H9 (cell line): ENCODE data around the gene FEM1B. TPM values are rescaled to one million over a fixed set of nuclear protein-coding genes. Genes with fewer than 3 reads are reported as not detected.

Experiments
- DNase-seq: peaks from one replicate; pipeline ENCODE4 v3.0.0-alpha.2; 2017
- H2AFZ ChIP-seq: one replicate; pipeline ENCODE4 v1.6.1; 2013; ENCODE audit warnings: mild to moderate bottlenecking, low read length, control low read depth, moderate library complexity
- H2AK5ac ChIP-seq: 2 replicates; pipeline ENCODE4 v1.6.1; 2013; ENCODE audit warnings: low read length, control low read depth, mixed read lengths; ENCODE audit not compliant: insufficient read length
- H2BK120ac ChIP-seq: one replicate; pipeline ENCODE4 v1.6.1; 2013; ENCODE audit warnings: low read depth, mild to moderate bottlenecking, low read length, control low read depth, inconsistent platforms; ENCODE audit not compliant: poor library complexity, severe bottlenecking
- H2BK12ac ChIP-seq: 2 replicates; pipeline ENCODE4 v1.6.1; 2013; ENCODE audit warnings: low read length, control low read depth, mixed read lengths, low read depth; ENCODE audit not compliant: insufficient read length
- H2BK15ac ChIP-seq: 2 replicates; pipeline ENCODE4 v1.6.1; 2013; ENCODE audit warnings: low read depth, low read length, control low read depth
- H2BK20ac ChIP-seq: one replicate; pipeline ENCODE4 v1.6.1; 2013; ENCODE audit warnings: low read depth, mild to moderate bottlenecking, low read length, control low read depth, inconsistent platforms; ENCODE audit not compliant: poor library complexity, severe bottlenecking
- H2BK5ac ChIP-seq: 2 replicates; pipeline ENCODE4 v1.6.1; 2013; ENCODE audit warnings: low read length, control low read depth, mixed read lengths; ENCODE audit not compliant: insufficient read length
- H3K14ac ChIP-seq: 2 replicates; pipeline ENCODE4 v1.6.1; 2013; ENCODE audit warnings: low read length, control low read depth; ENCODE audit not compliant: insufficient read depth
- H3K18ac ChIP-seq: 2 replicates; pipeline ENCODE4 v1.6.1; 2013; ENCODE audit warnings: low read depth, mild to moderate bottlenecking, mixed read lengths, low read length, control low read depth; ENCODE audit not compliant: insufficient read length
- H3K23ac ChIP-seq: 2 replicates; pipeline ENCODE4 v1.6.1; 2013; ENCODE audit warnings: low read length, control low read depth, mixed read lengths, low read depth; ENCODE audit not compliant: insufficient read length
- H3K23me2 ChIP-seq: 2 replicates; pipeline ENCODE4 v1.6.1; 2013; ENCODE audit warnings: low read depth, mild to moderate bottlenecking, mixed read lengths, low read length, control low read depth; ENCODE audit not compliant: insufficient read length, poor library complexity, severe bottlenecking
- H3K27ac ChIP-seq: 2 replicates; pipeline ENCODE4 v1.5.1; 2013; ENCODE audit warnings: low read length, control low read depth, mixed read lengths, low read depth; ENCODE audit not compliant: insufficient read length
- H3K27me3 ChIP-seq: 2 replicates; pipeline ENCODE4 v1.6.1; 2013; ENCODE audit warnings: low read length, control low read depth, inconsistent platforms; ENCODE audit not compliant: insufficient read depth
- H3K4ac ChIP-seq: 2 replicates; pipeline ENCODE4 v1.6.1; 2013; ENCODE audit warnings: low read depth, mild to moderate bottlenecking, control low read depth, inconsistent platforms, low read length, moderate library complexity
- H3K4me1 ChIP-seq: 2 replicates; pipeline ENCODE4 v1.6.1; 2013; ENCODE audit warnings: low read length, control low read depth, inconsistent platforms; ENCODE audit not compliant: insufficient read depth
- H3K4me2 ChIP-seq: 2 replicates; pipeline ENCODE4 v1.6.1; 2013; ENCODE audit warnings: low read length, control low read depth, mixed read lengths; ENCODE audit not compliant: insufficient read length, insufficient read depth
- H3K56ac ChIP-seq: 2 replicates; pipeline ENCODE4 v1.6.1; 2013; ENCODE audit warnings: low read depth, mild to moderate bottlenecking, mixed read lengths, low read length, control low read depth; ENCODE audit not compliant: insufficient read length
- H3K79me1 ChIP-seq: 2 replicates; pipeline ENCODE4 v1.6.1; 2013; ENCODE audit warnings: low read depth, mild to moderate bottlenecking, moderate library complexity, low read length, control low read depth, inconsistent platforms; ENCODE audit not compliant: insufficient read depth, poor library complexity, severe bottlenecking
- H3K79me2 ChIP-seq: 2 replicates; pipeline ENCODE4 v1.6.1; 2013; ENCODE audit warnings: low read length, control low read depth, inconsistent platforms; ENCODE audit not compliant: insufficient read depth
- H3K9ac ChIP-seq: 2 replicates; pipeline ENCODE4 v1.6.1; 2013; ENCODE audit warnings: low read length, control low read depth, mixed read lengths; ENCODE audit not compliant: insufficient read length; ENCODE audit errors: extremely low read depth
- H3K9me3 ChIP-seq: one replicate; pipeline ENCODE4 v1.6.1; 2013; ENCODE audit warnings: low read depth, low read length, inconsistent platforms; ENCODE audit not compliant: control insufficient read depth
- H3T11ph ChIP-seq: one replicate; pipeline ENCODE4 v1.6.1; 2013; ENCODE audit warnings: mild to moderate bottlenecking, low read length, control low read depth, inconsistent platforms
- H4K20me1 ChIP-seq: one replicate; pipeline ENCODE4 v1.6.1; 2013; ENCODE audit not compliant: control insufficient read depth, insufficient read length, insufficient read depth
- H4K5ac ChIP-seq: 2 replicates; pipeline ENCODE4 v1.6.1; 2013; ENCODE audit warnings: low read depth, mild to moderate bottlenecking, mixed read lengths, low read length, control low read depth; ENCODE audit not compliant: insufficient read length
- H4K8ac ChIP-seq: replicated peaks from 2 replicates; pipeline ENCODE4 v1.6.1; 2013; ENCODE audit warnings: low read length, control low read depth, mixed read lengths, low read depth; ENCODE audit not compliant: insufficient read length
- H4K91ac ChIP-seq: 2 replicates; pipeline ENCODE4 v1.6.1; 2013; ENCODE audit warnings: low read depth, mild to moderate bottlenecking, moderate library complexity, mixed read lengths, low read length, control low read depth; ENCODE audit not compliant: insufficient read length
- H3K27ac Mint-ChIP-seq, 3 experiments: 2 replicates in 2 of 3; 3 replicates in 1 of 3; pipeline ENCODE4 v1.8.0; 2020 to 2021; ENCODE audit warnings: mixed read lengths in 3 of 3, mild to moderate bottlenecking in 1 of 3, moderate library complexity in 1 of 3
- H3K27me3 Mint-ChIP-seq: 2 replicates; pipeline ENCODE4 v1.8.0; 2021; ENCODE audit warnings: low read depth, mild to moderate bottlenecking, moderate library complexity, mixed read lengths
- H3K36me3 Mint-ChIP-seq, 3 experiments: 2 replicates in 2 of 3; 3 replicates in 1 of 3; pipeline ENCODE4 v1.8.0; 2020 to 2021; ENCODE audit warnings: low read depth in 3 of 3, mixed read lengths in 3 of 3; ENCODE audit not compliant: insufficient read depth in 1 of 3
- H3K4me1 Mint-ChIP-seq, 2 experiments: 2 replicates each; pipeline ENCODE4 v1.8.0; 2020; ENCODE audit warnings: mixed read lengths in 2 of 2
- H3K4me3 Mint-ChIP-seq, 2 experiments: 2 replicates in 1 of 2; 3 replicates in 1 of 2; pipeline ENCODE4 v1.8.0; 2020 to 2021; ENCODE audit warnings: mild to moderate bottlenecking in 2 of 2, mixed read lengths in 2 of 2, moderate library complexity in 1 of 2
- H3K9me3 Mint-ChIP-seq, 2 experiments: 2 replicates in 1 of 2; 3 replicates in 1 of 2; pipeline ENCODE4 v1.8.0; 2020; ENCODE audit warnings: mild to moderate bottlenecking in 2 of 2, mixed read lengths in 2 of 2, moderate library complexity in 1 of 2
- WGBS: extraction: QIAGEN DNeasy Blood & Tissue Kit; methylation state at CpG from one replicate; pipeline ENCODE4 v1.1.7; 2013; ENCODE audit warnings: missing lambda C conversion rate, low lambda C conversion rate, mixed read lengths; ENCODE audit not compliant: insufficient read length; ENCODE audit errors: extremely low coverage; 5-methylcytosine and 5-hydroxymethylcytosine counted together
- total RNA-seq: library from RNA; stranded (reverse); gene quantifications from 2 replicates; pipeline ENCODE4 v1.2.1, GENCODE V29; 2021
- TF ChIP-seq, protein P1 (sequence below): fragments of 200-600 bp; sonication (generic); conservative IDR thresholded peaks from 3 replicates; pipeline ENCODE4 v1.8.0; 2021; ENCODE audit warnings: antibody characterized with exemption, mild to moderate bottlenecking

FEM1B gene
- total RNA-seq, 1 experiment from 2014 or later, result 77.9 TPM

DNA sequence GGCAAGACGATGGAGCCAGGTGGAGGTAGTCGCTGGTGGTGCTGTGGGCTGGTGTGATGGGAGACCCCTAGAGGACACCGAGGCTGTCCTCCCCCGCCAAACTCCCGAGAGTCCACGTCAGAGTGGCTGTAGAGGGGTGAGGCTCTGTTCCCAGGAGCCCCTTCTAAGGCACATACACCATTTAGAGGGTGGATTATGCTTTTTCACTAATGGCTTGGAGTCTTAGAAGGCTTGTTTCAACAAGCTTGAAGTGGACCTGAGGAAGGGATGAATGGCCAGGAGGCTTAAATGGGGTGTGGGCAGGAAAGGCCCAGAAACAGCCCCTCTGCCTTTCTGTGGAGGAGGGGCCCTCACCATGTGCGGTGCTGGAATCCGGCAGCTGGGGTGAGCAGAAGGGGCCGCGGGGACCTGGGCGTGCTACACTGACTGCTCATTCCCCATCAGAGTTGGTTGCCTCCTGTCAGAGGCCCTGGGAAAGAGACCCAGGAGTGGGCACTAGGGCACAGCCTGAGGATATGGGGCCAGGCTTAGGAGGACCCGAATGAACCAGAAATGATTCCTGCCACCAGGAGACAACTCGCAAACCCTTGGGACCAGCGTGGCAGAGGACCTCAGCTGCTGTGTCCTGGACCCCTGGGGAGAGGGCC is 66.2 kb downstream of the FEM1B start:
- DNase-seq, result peak; percentile 40
- Mint-ChIP-seq H3K27ac (no peak overlapping the region), H3K36me3 (no peaks in the 10 kb centered on the region), H3K4me3 (no peak overlapping the region), H3K9me3 (no peaks in the 10 kb centered on the region), H3K27me3 (peaks cover 11% of the 10 kb centered on the region), H3K4me1 (peaks cover 9 to 22% of the 10 kb centered on the region in 2 experiments)
- Histone ChIP-seq H4K8ac (no peak overlapping the region), H2BK12ac (no peak overlapping the region), H2BK120ac (no peak overlapping the region), H3K9me3 (no peaks in the 10 kb centered on the region), H2BK15ac (no peak overlapping the region), H3K56ac (no peak overlapping the region), H2AFZ (no peak overlapping the region), H3K9ac (no peak overlapping the region), H4K5ac (no peak overlapping the region), H3K18ac (no peak overlapping the region), H3K79me1 (no peaks in the 10 kb centered on the region), H3K4ac (no peak overlapping the region), H2BK20ac (no peak overlapping the region), H3K4me1 (no peaks in the 10 kb centered on the region), H3K23ac (no peak overlapping the region), H4K91ac (no peak overlapping the region), H3K27ac (no peak overlapping the region), H3T11ph (no peak overlapping the region), H2AK5ac (no peak overlapping the region), H4K20me1 (no peaks in the 10 kb centered on the region), H3K4me2 (no peak overlapping the region), H3K27me3 (no peaks in the 10 kb centered on the region), H3K23me2 (no peaks in the 10 kb centered on the region), H2BK5ac (no peak overlapping the region), H3K14ac (no peak overlapping the region), H3K79me2 (no peaks in the 10 kb centered on the region)
- WGBS, result no CpG with 5 or more reads among the region's 14 CpGs
- TF ChIP-seq, protein P1, sequence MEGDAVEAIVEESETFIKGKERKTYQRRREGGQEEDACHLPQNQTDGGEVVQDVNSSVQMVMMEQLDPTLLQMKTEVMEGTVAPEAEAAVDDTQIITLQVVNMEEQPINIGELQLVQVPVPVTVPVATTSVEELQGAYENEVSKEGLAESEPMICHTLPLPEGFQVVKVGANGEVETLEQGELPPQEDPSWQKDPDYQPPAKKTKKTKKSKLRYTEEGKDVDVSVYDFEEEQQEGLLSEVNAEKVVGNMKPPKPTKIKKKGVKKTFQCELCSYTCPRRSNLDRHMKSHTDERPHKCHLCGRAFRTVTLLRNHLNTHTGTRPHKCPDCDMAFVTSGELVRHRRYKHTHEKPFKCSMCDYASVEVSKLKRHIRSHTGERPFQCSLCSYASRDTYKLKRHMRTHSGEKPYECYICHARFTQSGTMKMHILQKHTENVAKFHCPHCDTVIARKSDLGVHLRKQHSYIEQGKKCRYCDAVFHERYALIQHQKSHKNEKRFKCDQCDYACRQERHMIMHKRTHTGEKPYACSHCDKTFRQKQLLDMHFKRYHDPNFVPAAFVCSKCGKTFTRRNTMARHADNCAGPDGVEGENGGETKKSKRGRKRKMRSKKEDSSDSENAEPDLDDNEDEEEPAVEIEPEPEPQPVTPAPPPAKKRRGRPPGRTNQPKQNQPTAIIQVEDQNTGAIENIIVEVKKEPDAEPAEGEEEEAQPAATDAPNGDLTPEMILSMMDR, result no peak
